ENCODE measurements around the gene CLSTN2.

CLSTN2 gene

GRCh38 chr3:139985576-139985975 is 50.6 kb downstream of the CLSTN2 start:
- TF ChIP-seq FOXP2 (optimal IDR thresholded peaks at IDR 0.05; ENCODE audit: borderline replicate concordance, extremely low read depth, extremely low read length, insufficient read depth) (no peak), REST (IDR thresholded peaks at IDR 0.05; ENCODE audit: insufficient read depth in 1 of 2, low read depth in 2 of 2, low read length in 2 of 2) (no peak), SIN3A (IDR thresholded peaks at IDR 0.05; ENCODE audit: borderline replicate concordance, insufficient read depth, low read length) (no peak), POLR2AphosphoS5 (IDR thresholded peaks at IDR 0.05; ENCODE audit: low read depth, low read length) (no peak), TAF1 (IDR thresholded peaks at IDR 0.05; ENCODE audit: borderline replicate concordance, insufficient read depth, low read length) (no peak)

- TF ChIP-seq TAF1 (IDR thresholded peaks at IDR 0.05; ENCODE audit: borderline replicate concordance, insufficient read depth, low read length) (no peak), FOXP2 (optimal IDR thresholded peaks at IDR 0.05; ENCODE audit: borderline replicate concordance, extremely low read depth, extremely low read length, insufficient read depth) (no peak), SIN3A (IDR thresholded peaks at IDR 0.05; ENCODE audit: borderline replicate concordance, insufficient read depth, low read length) (no peak), REST (IDR thresholded peaks at IDR 0.05; ENCODE audit: insufficient read depth in 1 of 2, low read depth in 2 of 2, low read length in 2 of 2) (no peak), POLR2AphosphoS5 (IDR thresholded peaks at IDR 0.05; ENCODE audit: low read depth, low read length) (no peak)
These were observed 52.9 kb downstream of the CLSTN2 start for GRCh38 chr3:139987908-139988307.

GRCh38 chr3:139988472-139989156 is 53.6 kb downstream of the CLSTN2 start:
- TF ChIP-seq TAF1 (IDR thresholded peaks at IDR 0.05; ENCODE audit: borderline replicate concordance, insufficient read depth, low read length) (no peak), POLR2AphosphoS5 (IDR thresholded peaks at IDR 0.05; ENCODE audit: low read depth, low read length) (no peak), REST (IDR thresholded peaks at IDR 0.05; ENCODE audit: insufficient read depth in 1 of 2, low read depth in 2 of 2, low read length in 2 of 2) (no peak), FOXP2 (optimal IDR thresholded peaks at IDR 0.05; ENCODE audit: borderline replicate concordance, extremely low read depth, extremely low read length, insufficient read depth) (no peak), SIN3A (IDR thresholded peaks at IDR 0.05; ENCODE audit: borderline replicate concordance, insufficient read depth, low read length) (no peak)

- TF ChIP-seq REST (IDR thresholded peaks at IDR 0.05; ENCODE audit: insufficient read depth in 1 of 2, low read depth in 2 of 2, low read length in 2 of 2), result no peak
- TF ChIP-seq POLR2AphosphoS5 (IDR thresholded peaks at IDR 0.05; ENCODE audit: low read depth, low read length), result no peak
- TF ChIP-seq SIN3A (IDR thresholded peaks at IDR 0.05; ENCODE audit: borderline replicate concordance, insufficient read depth, low read length), result no peak
- no peak for TF ChIP-seq TAF1 (IDR thresholded peaks at IDR 0.05; ENCODE audit: borderline replicate concordance, insufficient read depth, low read length)
- TF ChIP-seq FOXP2 (optimal IDR thresholded peaks at IDR 0.05; ENCODE audit: borderline replicate concordance, extremely low read depth, extremely low read length, insufficient read depth), result no peak
These were observed 59.9 kb downstream of the CLSTN2 start for GRCh38 chr3:139994891-139995290.
